ENCODE measurements around the gene CCDC12.

Gene CCDC12

DNA sequence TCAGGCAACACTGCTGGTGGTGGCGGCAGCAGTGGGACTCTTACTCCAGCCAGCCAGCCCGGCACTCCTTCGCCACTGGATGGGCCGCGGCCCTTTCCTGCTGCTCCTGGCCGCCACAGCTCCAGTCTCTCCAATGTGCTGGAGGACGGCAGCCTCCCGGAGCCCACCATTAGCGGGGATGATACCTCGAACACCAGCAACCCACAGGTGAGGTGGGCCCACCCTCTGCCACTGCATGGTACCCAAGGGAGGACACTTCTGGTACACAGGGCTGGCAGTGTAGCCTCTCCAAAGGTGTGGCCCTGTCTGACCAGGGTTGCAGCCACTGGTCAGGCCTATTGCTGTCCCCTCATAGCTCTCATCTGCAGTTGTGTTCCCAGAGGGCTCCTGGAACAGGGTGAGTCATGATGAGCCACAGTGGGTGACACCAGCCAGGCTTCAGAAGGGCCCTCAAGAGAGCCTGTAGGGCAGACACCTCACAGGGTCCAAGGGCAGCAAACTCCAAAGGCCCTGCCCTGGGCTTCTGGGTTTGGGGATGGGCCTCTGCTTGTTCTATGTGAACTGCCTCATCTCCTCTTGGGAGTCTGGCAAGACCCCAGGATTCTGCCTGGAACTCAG is 23.8 kb upstream of the CCDC12 start:
- Histone ChIP-seq H3K9me3 (ENCODE audit: control insufficient read depth, low read length) (no peaks in the 10 kb centered on the region), H3K4me3 (ENCODE audit: extremely low read depth, insufficient read depth, low read length, poor library complexity, severe bottlenecking) (no peak overlapping the region), H3K4me1 (ENCODE audit: control insufficient read depth, insufficient read depth, low read length, poor library complexity, severe bottlenecking) (peaks cover 8% of the 10 kb centered on the region), H3K27ac (ENCODE audit: low read depth, low read length, severe bottlenecking) (no peak overlapping the region), H3K36me3 (ENCODE audit: control insufficient read depth, insufficient read depth, low read length) (no peaks in the 10 kb centered on the region)
- WGBS, 2 experiments (ENCODE audit: insufficient coverage in 2 of 2), result 97 to 98% methylated on average over 10 of the region's 10 CpGs

DNA sequence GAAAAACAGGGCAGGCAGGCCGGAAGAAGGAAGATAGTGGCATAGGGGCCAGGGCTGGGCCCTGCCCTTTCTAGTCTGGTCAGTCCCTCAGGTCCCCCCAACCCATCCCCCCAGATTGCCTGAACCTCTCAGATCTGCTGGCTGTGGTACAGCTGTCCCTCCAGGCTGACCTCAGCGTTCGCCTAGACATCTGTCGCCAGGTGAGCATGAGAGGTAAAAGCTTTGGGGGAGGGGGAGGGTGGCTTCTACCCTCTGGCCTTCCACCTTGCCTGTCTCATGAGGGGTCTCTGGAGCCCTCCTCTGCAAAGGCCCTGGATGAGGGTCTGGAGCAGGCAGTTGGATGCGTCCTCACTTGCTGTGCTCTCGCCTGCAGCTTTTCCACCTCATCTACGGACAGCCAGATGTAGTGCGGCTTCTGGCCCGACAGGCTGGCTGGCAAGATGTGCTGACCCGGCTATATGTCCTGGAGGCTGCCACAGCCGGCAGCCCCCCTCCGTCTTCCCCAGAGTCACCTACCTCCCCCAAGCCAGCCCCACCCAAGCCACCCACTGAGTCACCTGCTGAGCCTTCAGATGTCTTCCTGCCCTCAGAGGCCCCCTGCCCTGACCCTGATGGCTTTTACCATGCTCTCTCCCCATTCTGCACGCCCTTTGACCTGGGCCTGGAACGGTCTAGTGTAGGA is 23.1 kb upstream of the CCDC12 start:
- WGBS, 2 experiments (ENCODE audit: insufficient coverage in 2 of 2), result 97 to 98% methylated on average over 11 to 14 of the region's 14 CpGs
- Histone ChIP-seq H3K4me3 (ENCODE audit: extremely low read depth, insufficient read depth, low read length, poor library complexity, severe bottlenecking) (no peak overlapping the region), H3K9me3 (ENCODE audit: control insufficient read depth, low read length) (no peaks in the 10 kb centered on the region), H3K4me1 (ENCODE audit: control insufficient read depth, insufficient read depth, low read length, poor library complexity, severe bottlenecking) (peaks cover 8% of the 10 kb centered on the region), H3K27ac (ENCODE audit: low read depth, low read length, severe bottlenecking) (no peak overlapping the region), H3K36me3 (ENCODE audit: control insufficient read depth, insufficient read depth, low read length) (no peaks in the 10 kb centered on the region)

- H3K4me1 ChIP-seq (ENCODE audit: control insufficient read depth, insufficient read depth, low read length, poor library complexity, severe bottlenecking), result peaks cover 8% of the 10 kb centered on the region
- WGBS, 2 experiments (ENCODE audit: insufficient coverage in 2 of 2), result 85 to 89% methylated on average over 17 to 20 of the region's 22 CpGs
- no peaks in the 10 kb centered on the region for H3K9me3 ChIP-seq (ENCODE audit: control insufficient read depth, low read length)
- H3K4me3 ChIP-seq (ENCODE audit: extremely low read depth, insufficient read depth, low read length, poor library complexity, severe bottlenecking), result no peak overlapping the region
- no peaks in the 10 kb centered on the region for H3K36me3 ChIP-seq (ENCODE audit: control insufficient read depth, insufficient read depth, low read length)
- H3K27ac ChIP-seq (ENCODE audit: low read depth, low read length, severe bottlenecking), result no peak overlapping the region
These were observed 22.4 kb upstream of the CCDC12 start for GRCh38 chr3:46998852-46999515.

GRCh38 chr3:46998121-46998851 is 21.7 kb upstream of the CCDC12 start:
- no peak overlapping the region for H3K4me3 ChIP-seq (ENCODE audit: extremely low read depth, insufficient read depth, low read length, poor library complexity, severe bottlenecking)
- no peak overlapping the region for H3K27ac ChIP-seq (ENCODE audit: low read depth, low read length, severe bottlenecking)
- no peaks in the 10 kb centered on the region for H3K36me3 ChIP-seq (ENCODE audit: control insufficient read depth, insufficient read depth, low read length)
- 58 to 65% methylated on average over 22 to 25 of the region's 27 CpGs for WGBS, 2 experiments (ENCODE audit: insufficient coverage in 2 of 2)
- H3K9me3 ChIP-seq (ENCODE audit: control insufficient read depth, low read length), result no peaks in the 10 kb centered on the region
- peaks cover 8% of the 10 kb centered on the region for H3K4me1 ChIP-seq (ENCODE audit: control insufficient read depth, insufficient read depth, low read length, poor library complexity, severe bottlenecking)

- Histone ChIP-seq H3K9me3 (ENCODE audit: control insufficient read depth, low read length) (no peaks in the 10 kb centered on the region), H3K36me3 (ENCODE audit: control insufficient read depth, insufficient read depth, low read length) (no peaks in the 10 kb centered on the region), H3K27ac (ENCODE audit: low read depth, low read length, severe bottlenecking) (no peak overlapping the region), H3K4me3 (ENCODE audit: extremely low read depth, insufficient read depth, low read length, poor library complexity, severe bottlenecking) (no peak overlapping the region), H3K4me1 (ENCODE audit: control insufficient read depth, insufficient read depth, low read length, poor library complexity, severe bottlenecking) (peaks cover 8% of the 10 kb centered on the region)
- 97% methylated on average over 11 to 13 of the region's 13 CpGs for WGBS, 2 experiments (ENCODE audit: insufficient coverage in 2 of 2)
These were observed 21.0 kb upstream of the CCDC12 start for GRCh38 chr3:46997453-46998091.

GRCh38 chr3:46996689-46997452 is 20.3 kb upstream of the CCDC12 start:
- H3K4me3 ChIP-seq (ENCODE audit: extremely low read depth, insufficient read depth, low read length, poor library complexity, severe bottlenecking), result no peak overlapping the region
- WGBS, 2 experiments (ENCODE audit: insufficient coverage in 2 of 2), result 86 to 87% methylated on average over 5 to 10 of the region's 12 CpGs
- no peak overlapping the region for H3K27ac ChIP-seq (ENCODE audit: low read depth, low read length, severe bottlenecking)
- no peaks in the 10 kb centered on the region for H3K36me3 ChIP-seq (ENCODE audit: control insufficient read depth, insufficient read depth, low read length)
- H3K9me3 ChIP-seq (ENCODE audit: control insufficient read depth, low read length), result no peaks in the 10 kb centered on the region
- H3K4me1 ChIP-seq (ENCODE audit: control insufficient read depth, insufficient read depth, low read length, poor library complexity, severe bottlenecking), result peaks cover 8% of the 10 kb centered on the region

DNA sequence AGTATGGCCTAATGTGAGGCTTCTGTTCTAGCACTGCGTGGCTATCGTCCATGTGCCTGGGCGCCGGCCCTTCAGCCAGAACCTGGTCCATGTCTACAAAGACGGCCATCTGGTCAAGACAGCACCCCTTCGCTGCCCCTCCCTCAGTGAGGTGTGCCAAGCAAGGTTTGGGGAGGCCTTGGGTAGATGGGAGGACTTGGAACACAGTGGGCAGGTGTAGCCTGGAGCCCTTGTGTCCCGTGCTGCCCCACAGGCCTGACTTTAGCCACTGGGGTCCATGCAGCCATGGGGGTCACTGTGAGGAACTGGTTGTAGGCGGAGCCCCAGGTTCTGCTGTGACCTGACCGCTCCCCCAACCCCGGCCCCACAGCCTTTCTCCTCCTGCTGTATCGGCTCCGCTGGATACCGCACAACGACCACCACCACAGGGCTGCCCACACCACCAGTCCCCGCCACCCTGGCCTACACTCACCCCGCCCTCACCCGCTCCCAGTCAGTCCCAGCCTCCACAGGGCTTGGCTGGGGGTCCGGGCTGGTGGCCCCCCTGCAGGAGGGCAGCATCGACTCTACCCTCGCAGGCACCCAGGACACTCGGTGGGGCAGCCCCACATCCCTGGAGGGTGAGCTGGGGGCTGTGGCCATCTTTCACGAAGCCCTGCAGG is 19.5 kb upstream of the CCDC12 start:
- Histone ChIP-seq H3K27ac (ENCODE audit: low read depth, low read length, severe bottlenecking) (no peak overlapping the region), H3K4me3 (ENCODE audit: extremely low read depth, insufficient read depth, low read length, poor library complexity, severe bottlenecking) (no peak overlapping the region), H3K4me1 (ENCODE audit: control insufficient read depth, insufficient read depth, low read length, poor library complexity, severe bottlenecking) (peaks cover 8% of the 10 kb centered on the region), H3K9me3 (ENCODE audit: control insufficient read depth, low read length) (no peaks in the 10 kb centered on the region), H3K36me3 (ENCODE audit: control insufficient read depth, insufficient read depth, low read length) (no peaks in the 10 kb centered on the region)
- 90 to 99% methylated on average over 17 to 20 of the region's 22 CpGs for WGBS, 2 experiments (ENCODE audit: insufficient coverage in 2 of 2)

DNA sequence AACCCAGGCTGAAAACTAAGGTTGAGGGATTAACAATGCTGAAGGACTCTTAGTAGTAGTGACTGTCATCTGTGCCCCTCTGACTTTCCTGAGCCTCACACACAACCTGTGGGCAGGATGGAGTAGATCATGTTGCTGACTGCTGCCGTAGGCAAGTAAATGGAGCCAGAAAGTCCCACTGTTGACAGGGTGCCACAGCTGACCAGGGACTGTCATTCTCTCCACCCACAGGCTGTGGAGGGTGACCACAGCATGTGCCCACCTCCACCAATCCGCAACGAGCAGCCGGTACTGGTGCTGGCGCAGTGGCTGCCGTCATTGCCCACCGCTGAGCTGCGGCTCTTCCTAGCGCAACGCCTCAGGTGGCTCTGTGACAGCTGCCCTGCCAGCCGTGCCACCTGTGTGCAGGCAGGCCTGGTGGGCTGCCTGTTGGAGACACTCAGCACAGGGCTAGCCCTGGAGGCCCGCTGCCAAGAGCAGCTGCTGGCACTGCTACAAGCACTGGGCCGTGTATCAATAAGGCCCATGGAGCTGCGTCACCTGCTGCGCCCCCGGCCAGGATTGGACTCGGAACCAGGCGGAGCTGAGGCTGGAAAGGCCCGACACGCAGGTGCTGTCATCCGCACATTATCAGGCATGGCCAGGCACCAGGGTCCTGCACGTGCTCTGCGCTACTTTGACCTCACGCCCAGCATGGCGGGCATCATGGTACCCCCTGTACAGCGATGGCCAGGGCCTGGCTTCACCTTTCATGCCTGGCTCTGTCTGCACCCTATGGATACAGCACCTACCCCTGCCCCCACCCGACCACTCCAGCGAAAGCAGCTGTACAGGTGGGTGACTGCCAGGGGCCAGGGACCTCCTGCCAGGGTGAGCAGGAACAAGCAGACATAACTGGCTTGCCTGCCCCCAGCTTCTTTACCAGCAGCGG is 18.5 kb upstream of the CCDC12 start:
- H3K27ac ChIP-seq (ENCODE audit: low read depth, low read length, severe bottlenecking), result no peak overlapping the region
- H3K36me3 ChIP-seq (ENCODE audit: control insufficient read depth, insufficient read depth, low read length), result no peaks in the 10 kb centered on the region
- peaks cover 3% of the 10 kb centered on the region for H3K4me1 ChIP-seq (ENCODE audit: control insufficient read depth, insufficient read depth, low read length, poor library complexity, severe bottlenecking)
- no peak overlapping the region for H3K4me3 ChIP-seq (ENCODE audit: extremely low read depth, insufficient read depth, low read length, poor library complexity, severe bottlenecking)
- WGBS, 2 experiments (ENCODE audit: insufficient coverage in 2 of 2), result 93 to 95% methylated on average over 28 of the region's 29 CpGs
- no peaks in the 10 kb centered on the region for H3K9me3 ChIP-seq (ENCODE audit: control insufficient read depth, low read length)

DNA sequence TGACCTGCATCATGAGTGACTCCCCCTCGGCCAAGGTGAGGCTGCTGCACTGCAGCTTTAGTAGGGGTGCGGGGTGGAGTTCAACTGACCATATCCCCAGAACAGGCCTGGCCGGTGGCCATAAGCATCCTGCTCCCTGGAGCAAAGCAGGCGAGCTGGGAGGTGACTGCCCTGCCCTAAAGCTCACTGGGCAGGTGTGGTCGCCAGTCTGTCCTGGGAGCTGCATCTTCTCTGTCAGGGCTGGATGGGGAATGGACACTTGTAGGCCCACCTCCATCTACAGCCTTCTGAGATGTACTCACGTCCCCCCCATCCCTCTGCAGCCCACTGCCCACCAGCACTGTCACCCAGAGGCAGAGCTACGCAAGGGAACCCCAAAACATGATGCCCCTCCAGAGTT is 17.4 kb upstream of the CCDC12 start:
- Histone ChIP-seq H3K4me3 (ENCODE audit: extremely low read depth, insufficient read depth, low read length, poor library complexity, severe bottlenecking) (no peak overlapping the region), H3K27ac (ENCODE audit: low read depth, low read length, severe bottlenecking) (no peak overlapping the region), H3K9me3 (ENCODE audit: control insufficient read depth, low read length) (no peaks in the 10 kb centered on the region), H3K36me3 (ENCODE audit: control insufficient read depth, insufficient read depth, low read length) (peaks cover 3% of the 10 kb centered on the region), H3K4me1 (ENCODE audit: control insufficient read depth, insufficient read depth, low read length, poor library complexity, severe bottlenecking) (no peaks in the 10 kb centered on the region)
- WGBS, 2 experiments (ENCODE audit: insufficient coverage in 2 of 2), result 86 to 91% methylated on average over 6 of the region's 7 CpGs
